Measurements from ENCODE around the gene SAAL1. TPM values are rescaled to one million over a fixed set of nuclear protein-coding genes. Genes with fewer than 3 reads are reported as not detected.
A peak's percentile ranks its signal among the peaks of the same experiment; 100 is the strongest.
"Not testable (repeated sequence)": the region's sequence is repeated elsewhere in the genome, so short reads cannot be mapped to it uniquely, and the experiment has no call there.

Gene SAAL1, protein sequence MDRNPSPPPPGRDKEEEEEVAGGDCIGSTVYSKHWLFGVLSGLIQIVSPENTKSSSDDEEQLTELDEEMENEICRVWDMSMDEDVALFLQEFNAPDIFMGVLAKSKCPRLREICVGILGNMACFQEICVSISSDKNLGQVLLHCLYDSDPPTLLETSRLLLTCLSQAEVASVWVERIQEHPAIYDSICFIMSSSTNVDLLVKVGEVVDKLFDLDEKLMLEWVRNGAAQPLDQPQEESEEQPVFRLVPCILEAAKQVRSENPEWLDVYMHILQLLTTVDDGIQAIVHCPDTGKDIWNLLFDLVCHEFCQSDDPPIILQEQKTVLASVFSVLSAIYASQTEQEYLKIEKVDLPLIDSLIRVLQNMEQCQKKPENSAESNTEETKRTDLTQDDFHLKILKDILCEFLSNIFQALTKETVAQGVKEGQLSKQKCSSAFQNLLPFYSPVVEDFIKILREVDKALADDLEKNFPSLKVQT
- 42.5 and 42.9 TPM in 2 replicates for total RNA-seq

DNA sequence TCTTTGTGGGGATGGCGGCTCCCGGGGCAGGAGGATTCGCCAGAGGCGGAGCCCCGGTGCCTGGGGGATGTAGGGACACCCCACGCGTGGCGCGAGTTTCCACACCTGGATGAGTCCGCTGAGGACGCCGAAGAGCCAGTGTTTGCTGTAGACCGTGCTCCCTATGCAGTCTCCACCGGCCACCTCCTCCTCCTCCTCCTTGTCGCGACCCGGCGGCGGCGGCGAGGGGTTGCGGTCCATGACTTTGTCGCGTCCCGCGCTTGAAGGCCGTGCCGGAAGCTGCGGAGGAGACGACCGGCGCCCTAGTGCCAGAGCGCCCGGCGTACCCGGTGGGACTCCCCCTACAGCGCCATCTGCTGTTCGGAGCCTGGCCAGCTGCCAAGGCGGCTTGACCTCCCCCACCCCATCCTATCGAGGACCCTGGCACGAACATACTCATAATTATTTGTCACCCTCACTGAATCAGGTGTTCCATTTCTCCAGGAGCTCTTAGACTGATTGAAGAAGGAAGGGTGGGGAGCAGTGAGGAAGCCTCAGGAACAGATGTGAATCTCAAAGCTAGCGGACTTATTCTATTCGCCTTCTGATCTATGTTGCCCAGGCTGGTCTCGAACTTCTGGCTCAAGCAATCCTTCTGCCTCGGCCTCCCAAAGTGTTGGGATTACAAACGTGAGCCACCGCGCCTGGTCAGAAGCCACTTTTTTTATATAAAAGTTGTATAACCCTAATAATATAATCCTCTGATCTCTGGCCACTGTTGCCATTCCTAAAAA lies at the start of gene SAAL1:
Gene SAAL1 (minus strand): TSS at position 281 of the 773 bp plus-strand sequence. CDS start 41 bp downstream, at position 240.
- Mint-ChIP-seq H3K4me3 (peak within 1 kb of the TSS; percentile 94), H3K27ac (peak within 1 kb of the TSS; percentile 88), H3K27me3 (ENCODE audit: insufficient read depth) (peaks cover 3% of the 10 kb centered on the region), H3K36me3 (ENCODE audit: low read depth) (peaks cover 23% of the 10 kb centered on the region), H3K4me1 (ENCODE audit: low read depth) (peaks cover 33% of the 10 kb centered on the region), H3K9me3 (no peaks in the 10 kb centered on the region)
- intact Hi-C loops (cut with micrococcal nuclease): loop anchor here (1.0 to 10.0 kb wide), 9 partner anchors 93 to 1136 kb away; partner anchors contain the start of genes E2F8, GTF2H1, HPS5 and SERGEF
- DNase-seq (ENCODE audit: low spot score): peak; percentile 86

DNA sequence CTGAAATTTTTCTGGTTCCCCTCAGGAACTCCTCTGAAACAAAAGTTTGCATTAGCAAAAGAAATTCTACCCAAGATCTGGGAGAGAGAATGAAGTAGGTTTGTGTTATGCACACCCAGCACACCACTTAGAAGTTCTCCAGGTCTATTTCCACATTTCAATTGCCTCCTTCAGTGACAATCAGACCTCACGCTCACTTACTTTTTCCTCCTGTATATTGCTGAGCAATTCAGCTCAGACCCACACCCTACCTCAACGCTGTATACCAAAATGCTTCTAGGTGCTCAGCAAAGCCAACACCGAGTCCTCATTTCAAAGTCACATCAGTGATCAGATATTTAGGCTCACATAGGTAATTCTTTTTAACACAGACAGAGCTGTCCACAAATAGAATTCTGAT lies 45.7 kb upstream of the SAAL1 start:
- H3K9me3 Mint-ChIP-seq: peaks cover 3% of the 10 kb centered on the region
- peaks cover 8% of the 10 kb centered on the region for H3K27me3 Mint-ChIP-seq (ENCODE audit: insufficient read depth)
- intact Hi-C loops (cut with micrococcal nuclease): no loop called here
- DNase-seq (ENCODE audit: low spot score): no peak
- H3K36me3 Mint-ChIP-seq (ENCODE audit: low read depth): no peaks in the 10 kb centered on the region
- H3K27ac Mint-ChIP-seq: no peak overlapping the region
- H3K4me1 Mint-ChIP-seq (ENCODE audit: low read depth): no peaks in the 10 kb centered on the region
- H3K4me3 Mint-ChIP-seq: no peak overlapping the region

- H3K4me1 Mint-ChIP-seq (ENCODE audit: low read depth): no peaks in the 10 kb centered on the region
- H3K4me3 Mint-ChIP-seq: no peak overlapping the region
- H3K27ac Mint-ChIP-seq: no peak overlapping the region
- peaks cover 17% of the 10 kb centered on the region for H3K27me3 Mint-ChIP-seq (ENCODE audit: insufficient read depth)
- no peaks in the 10 kb centered on the region for H3K9me3 Mint-ChIP-seq
- no peak for DNase-seq (ENCODE audit: low spot score)
- no peaks in the 10 kb centered on the region for H3K36me3 Mint-ChIP-seq (ENCODE audit: low read depth)
- intact Hi-C loops (cut with micrococcal nuclease): no loop called here
These were observed 40.0 kb upstream of the SAAL1 start for GRCh38 chr11:18145837-18146236.

GRCh38 chr11:18145025-18145424 lies 39.1 kb upstream of the SAAL1 start:
- Mint-ChIP-seq H3K9me3 (no peaks in the 10 kb centered on the region), H3K27ac (no peak overlapping the region), H3K4me3 (no peak overlapping the region), H3K4me1 (ENCODE audit: low read depth) (no peaks in the 10 kb centered on the region), H3K27me3 (ENCODE audit: insufficient read depth) (peaks cover 17% of the 10 kb centered on the region), H3K36me3 (ENCODE audit: low read depth) (no peaks in the 10 kb centered on the region)
- intact Hi-C loops (cut with micrococcal nuclease): no loop called here
- DNase-seq (ENCODE audit: low spot score): no peak

DNA sequence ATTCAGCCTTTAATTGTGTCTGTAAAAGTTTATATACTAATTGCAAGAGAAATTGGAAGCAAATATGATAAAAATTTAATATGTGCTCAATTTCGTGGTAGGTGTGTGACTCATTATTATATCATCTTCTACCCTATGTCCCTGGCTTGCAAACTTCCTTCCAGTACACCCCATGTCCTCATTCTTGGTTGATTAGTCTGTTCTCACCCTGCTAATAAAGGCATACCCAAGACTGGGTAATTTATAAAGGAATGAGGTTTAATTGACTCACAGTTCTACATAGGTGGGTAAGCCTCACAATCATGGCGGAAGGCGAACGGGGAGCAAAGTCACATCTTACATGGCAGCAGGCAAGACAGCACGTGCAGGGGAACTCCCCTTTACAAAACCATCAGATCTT lies 38.4 kb upstream of the SAAL1 start:
- H3K4me1 Mint-ChIP-seq (ENCODE audit: low read depth): no peaks in the 10 kb centered on the region
- H3K4me3 Mint-ChIP-seq: no peak overlapping the region
- H3K27me3 Mint-ChIP-seq (ENCODE audit: insufficient read depth): peaks cover 17% of the 10 kb centered on the region
- H3K27ac Mint-ChIP-seq: no peak overlapping the region
- no peaks in the 10 kb centered on the region for H3K9me3 Mint-ChIP-seq
- intact Hi-C loops (cut with micrococcal nuclease): no loop called here
- H3K36me3 Mint-ChIP-seq (ENCODE audit: low read depth): no peaks in the 10 kb centered on the region
- no peak for DNase-seq (ENCODE audit: low spot score)

- intact Hi-C loops (cut with micrococcal nuclease): no loop called here
- H3K4me1 Mint-ChIP-seq (ENCODE audit: low read depth): no peaks in the 10 kb centered on the region
- no peak overlapping the region for H3K4me3 Mint-ChIP-seq
- no peak overlapping the region for H3K27ac Mint-ChIP-seq
- H3K9me3 Mint-ChIP-seq: no peaks in the 10 kb centered on the region
- no peak for DNase-seq (ENCODE audit: low spot score)
- H3K36me3 Mint-ChIP-seq (ENCODE audit: low read depth): no peaks in the 10 kb centered on the region
- H3K27me3 Mint-ChIP-seq (ENCODE audit: insufficient read depth): peaks cover 8% of the 10 kb centered on the region
These were observed 34.3 kb upstream of the SAAL1 start for GRCh38 chr11:18140145-18140544.

- Mint-ChIP-seq H3K27ac (no peak overlapping the region), H3K9me3 (no peaks in the 10 kb centered on the region), H3K4me1 (ENCODE audit: low read depth) (no peaks in the 10 kb centered on the region), H3K36me3 (ENCODE audit: low read depth) (no peaks in the 10 kb centered on the region), H3K27me3 (ENCODE audit: insufficient read depth) (no peaks in the 10 kb centered on the region), H3K4me3 (no peak overlapping the region)
- intact Hi-C loops (cut with micrococcal nuclease): no loop called here
- no peak for DNase-seq (ENCODE audit: low spot score)
These were observed 31.4 kb upstream of the SAAL1 start for GRCh38 chr11:18137186-18137800.

- no peak for DNase-seq (ENCODE audit: low spot score)
These were observed 29.4 kb upstream of the SAAL1 start for GRCh38 chr11:18135308-18135707.

DNA sequence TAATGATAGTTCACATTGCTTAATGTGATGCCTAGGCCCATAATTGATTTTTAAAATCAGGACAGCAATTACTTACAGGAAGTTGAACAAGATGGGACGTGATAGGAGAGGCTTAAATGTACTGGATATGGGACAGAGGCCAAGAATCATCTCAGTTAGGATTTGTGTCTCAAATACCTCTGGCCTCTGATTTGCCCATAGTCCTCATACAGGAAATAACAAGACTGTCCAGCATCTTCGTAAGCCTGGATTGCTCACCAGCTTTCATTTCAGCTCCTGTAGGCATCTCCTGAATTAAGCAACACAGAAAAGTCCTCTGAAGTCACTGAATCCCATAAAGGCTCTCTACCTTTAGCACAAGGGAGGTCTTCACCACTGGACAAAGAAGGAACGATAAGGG lies 26.5 kb upstream of the SAAL1 start, which contains the start of gene MRGPRX3:
Gene MRGPRX3 (plus strand): TSS at position 231 of the 400 bp plus-strand sequence. CDS start 4,632 bp downstream, outside the sequence.
- H3K36me3 Mint-ChIP-seq (ENCODE audit: low read depth): no peaks in the 10 kb centered on the region
- DNase-seq (ENCODE audit: low spot score): no peak
- no peaks in the 10 kb centered on the region for H3K4me1 Mint-ChIP-seq (ENCODE audit: low read depth)
- H3K27me3 Mint-ChIP-seq (ENCODE audit: insufficient read depth): peaks cover 16% of the 10 kb centered on the region
- H3K4me3 Mint-ChIP-seq: no peak within 1 kb of the TSS
- H3K27ac Mint-ChIP-seq: no peak within 1 kb of the TSS
- H3K9me3 Mint-ChIP-seq: no peaks in the 10 kb centered on the region
- intact Hi-C loops (cut with micrococcal nuclease): no loop called here

More at GRCh38 chr11:18135308-18135707, 29.4 kb upstream of the SAAL1 start:
- Mint-ChIP-seq H3K4me3 (no peak overlapping the region), H3K27me3 (ENCODE audit: insufficient read depth) (peaks cover 11% of the 10 kb centered on the region), H3K9me3 (no peaks in the 10 kb centered on the region), H3K36me3 (ENCODE audit: low read depth) (no peaks in the 10 kb centered on the region), H3K27ac (no peak overlapping the region), H3K4me1 (ENCODE audit: low read depth) (no peaks in the 10 kb centered on the region)
- intact Hi-C loops (cut with micrococcal nuclease): no loop called here

- intact Hi-C loops (cut with micrococcal nuclease); DNase-seq (ENCODE audit: low spot score); H3K36me3 Mint-ChIP-seq (ENCODE audit: low read depth); H3K27ac Mint-ChIP-seq; H3K9me3 Mint-ChIP-seq; H3K4me3 Mint-ChIP-seq; H3K4me1 Mint-ChIP-seq (ENCODE audit: low read depth): not testable (repeated sequence)
- peaks cover 16% of the 10 kb centered on the region for H3K27me3 Mint-ChIP-seq (ENCODE audit: insufficient read depth)
These were observed 25.2 kb upstream of the SAAL1 start for GRCh38 chr11:18131115-18131514.

GRCh38 chr11:18121331-18121828 lies 15.5 kb upstream of the SAAL1 start:
- H3K4me1 Mint-ChIP-seq (ENCODE audit: low read depth); H3K27me3 Mint-ChIP-seq (ENCODE audit: insufficient read depth); H3K4me3 Mint-ChIP-seq; intact Hi-C loops (cut with micrococcal nuclease); DNase-seq (ENCODE audit: low spot score); H3K9me3 Mint-ChIP-seq; H3K36me3 Mint-ChIP-seq (ENCODE audit: low read depth); H3K27ac Mint-ChIP-seq: not testable (repeated sequence)

- H3K4me1 Mint-ChIP-seq (ENCODE audit: low read depth): peaks cover 8% of the 10 kb centered on the region
- peak; percentile 43 for DNase-seq (ENCODE audit: low spot score)
- intact Hi-C loops (cut with micrococcal nuclease): loop anchor here (1.0 to 2.0 kb wide), 4 partner anchors 127 to 687 kb away; no protein-coding TSS in a partner anchor
- no peak overlapping the region for H3K4me3 Mint-ChIP-seq
- H3K27ac Mint-ChIP-seq: no peak overlapping the region
- no peaks in the 10 kb centered on the region for H3K9me3 Mint-ChIP-seq
- peaks cover 30% of the 10 kb centered on the region for H3K27me3 Mint-ChIP-seq (ENCODE audit: insufficient read depth)
- no peaks in the 10 kb centered on the region for H3K36me3 Mint-ChIP-seq (ENCODE audit: low read depth)
These were observed 9.7 kb upstream of the SAAL1 start for GRCh38 chr11:18115360-18116127.
